HepG2 (cell line): Measurements from ENCODE around the gene FOXK2. TPM values are rescaled to one million over a fixed set of nuclear protein-coding genes. Genes with fewer than 3 reads are reported as not detected.

Experiments
- SOX6 ChIP-seq, 2 experiments: fragments of 450-650 bp in 1 of 2; sonication (generic) in 1 of 2; formaldehyde crosslinking in 1 of 2; IDR thresholded peaks; 2 replicates each; pipeline versions ENCODE4 v1.4.0 to v1.6.1; 2017 to 2020; ENCODE audit warnings: antibody characterized with exemption in 1 of 2, mild to moderate bottlenecking in 1 of 2, missing genetic modification reagents in 1 of 2
- ZBTB3 ChIP-seq: sonication (generic); formaldehyde crosslinking; IDR thresholded peaks from 2 replicates; pipeline ENCODE4 v1.4.0; 2020; ENCODE audit warnings: low read depth, mild to moderate bottlenecking, moderate library complexity, missing genetic modification reagents, borderline replicate concordance
- ZBTB7A ChIP-seq: sonication (generic); formaldehyde crosslinking; IDR thresholded peaks from 2 replicates; pipeline ENCODE4 v1.8.0; 2022; ENCODE audit warnings: mild to moderate bottlenecking, missing genetic modification reagents
- ZNF12 ChIP-seq: sonication (generic); formaldehyde crosslinking; IDR thresholded peaks from 2 replicates; pipeline ENCODE4 v1.5.0; 2020; ENCODE audit warnings: missing genetic modification reagents
- ZNF234 ChIP-seq: sonication (generic); formaldehyde crosslinking; conservative IDR thresholded peaks from 2 replicates; pipeline ENCODE4 v1.5.1; 2020; ENCODE audit warnings: mild to moderate bottlenecking, missing genetic modification reagents
- ZNF333 ChIP-seq: sonication (generic); formaldehyde crosslinking; IDR thresholded peaks from 2 replicates; pipeline ENCODE4 v1.4.0; 2020; ENCODE audit warnings: mild to moderate bottlenecking, missing genetic modification reagents, borderline replicate concordance
- ZNF567 ChIP-seq: sonication (generic); formaldehyde crosslinking; IDR thresholded peaks from 2 replicates; pipeline ENCODE4 v1.8.1; 2023; ENCODE audit warnings: mild to moderate bottlenecking, missing genetic modification reagents, borderline replicate concordance
- polyA plus RNA-seq, 8 experiments: library from polyadenylated mRNA; depleted of rRNA in 3 of 8; stranded (reverse) in 7 of 8; unstranded in 1 of 8; fragments of >200 nt; fragmentation: Illumina TruSeq in 4 of 8; extraction: Trizol in 4 of 8; gene quantifications; 2 replicates each; pipeline versions ENCODE4 v1.2.1 to v1.2.3, GENCODE V29; 2011 to 2016; ENCODE audit warnings: low read depth in 4 of 8, missing spikeins in 1 of 8, mixed read lengths in 1 of 8; ENCODE audit not compliant: insufficient read depth in 1 of 8
- total RNA-seq, 5 experiments: library from RNA; depleted of rRNA; stranded (reverse); fragments of >200 nt; fragmentation: Illumina TruSeq; extraction: Trizol; gene quantifications; 2 replicates each; pipeline ENCODE4 v1.2.3, GENCODE V29; 2016; ENCODE audit warnings: low read depth in 1 of 5
- TF ChIP-seq, protein P1 (sequence below): sonication (generic); formaldehyde crosslinking; IDR thresholded peaks from 2 replicates; pipeline ENCODE4 v1.4.0; 2020; ENCODE audit warnings: missing genetic modification reagents
- TF ChIP-seq, protein P2 (sequence below): sonication (generic); formaldehyde crosslinking; IDR thresholded peaks from 2 replicates; pipeline ENCODE4 v1.4.0; 2020; ENCODE audit warnings: missing genetic modification reagents
- TF ChIP-seq, protein P3 (sequence below), 2 experiments: fragments of 450-650 bp in 1 of 2; sonication (generic) in 1 of 2; formaldehyde crosslinking; IDR thresholded peaks; 2 replicates each; pipeline versions ENCODE4 v1.5.0 to v1.8.0; 2020 to 2022; ENCODE audit warnings: mild to moderate bottlenecking in 1 of 2, missing genetic modification reagents in 1 of 2
- TF ChIP-seq, protein P4 (sequence below): sonication (generic); formaldehyde crosslinking; IDR thresholded peaks from 2 replicates; pipeline ENCODE4 v1.9.0; 2021; ENCODE audit warnings: missing genetic modification reagents, borderline replicate concordance
- TF ChIP-seq, protein P5 (sequence below): sonication (generic); formaldehyde crosslinking; IDR thresholded peaks from 2 replicates; pipeline ENCODE4 v1.8.1; 2023; ENCODE audit warnings: mild to moderate bottlenecking, missing genetic modification reagents

The FOXK2 gene
- total and polyA plus RNA-seq, 2 of the 13 experiments (the other 11 are each of a cell fraction or from before 2014, with no cell fraction given): 67.1 to 67.2 TPM

DNA sequence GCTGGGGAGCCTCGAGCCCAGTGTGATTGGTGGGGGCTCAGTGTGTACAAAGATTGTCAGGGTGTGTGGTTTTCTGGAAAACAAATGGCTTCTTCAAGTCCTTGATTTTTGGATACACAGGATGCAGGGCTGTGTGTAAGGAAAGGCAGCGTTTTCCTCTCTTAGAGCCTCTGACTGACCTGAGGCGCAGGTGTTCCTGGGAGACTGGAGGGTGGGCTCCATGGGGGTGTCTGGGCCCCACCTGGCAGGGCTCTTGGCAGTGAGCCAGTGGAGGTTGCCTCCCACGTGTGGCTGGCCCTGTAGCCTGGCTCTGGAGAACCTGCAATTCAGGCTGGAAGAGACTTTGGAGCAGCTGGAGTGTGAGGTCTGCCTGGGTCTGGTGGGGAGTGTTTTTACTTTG lies 5.0 kb downstream of the FOXK2 start (continued):
- TF ChIP-seq, protein P1, sequence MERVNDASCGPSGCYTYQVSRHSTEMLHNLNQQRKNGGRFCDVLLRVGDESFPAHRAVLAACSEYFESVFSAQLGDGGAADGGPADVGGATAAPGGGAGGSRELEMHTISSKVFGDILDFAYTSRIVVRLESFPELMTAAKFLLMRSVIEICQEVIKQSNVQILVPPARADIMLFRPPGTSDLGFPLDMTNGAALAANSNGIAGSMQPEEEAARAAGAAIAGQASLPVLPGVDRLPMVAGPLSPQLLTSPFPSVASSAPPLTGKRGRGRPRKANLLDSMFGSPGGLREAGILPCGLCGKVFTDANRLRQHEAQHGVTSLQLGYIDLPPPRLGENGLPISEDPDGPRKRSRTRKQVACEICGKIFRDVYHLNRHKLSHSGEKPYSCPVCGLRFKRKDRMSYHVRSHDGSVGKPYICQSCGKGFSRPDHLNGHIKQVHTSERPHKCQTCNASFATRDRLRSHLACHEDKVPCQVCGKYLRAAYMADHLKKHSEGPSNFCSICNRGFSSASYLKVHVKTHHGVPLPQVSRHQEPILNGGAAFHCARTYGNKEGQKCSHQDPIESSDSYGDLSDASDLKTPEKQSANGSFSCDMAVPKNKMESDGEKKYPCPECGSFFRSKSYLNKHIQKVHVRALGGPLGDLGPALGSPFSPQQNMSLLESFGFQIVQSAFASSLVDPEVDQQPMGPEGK (CRISPR knock-in tag): peak; percentile 72
- TF ChIP-seq ZNF12 (no peak), ZNF234 (CRISPR knock-in tag) (no peak), ZNF333 (CRISPR knock-in tag) (0 out of 2 replicates have a peak, but pooled peaks have one; percentile 63), SOX6 (IDR thresholded peaks at IDR 0.05) (no peak), SOX6 (CRISPR knock-in tag; IDR thresholded peaks at IDR 0.05) (peak; percentile 38; the same call in 1 of the 2 replicates), ZBTB7A (CRISPR knock-in tag) (peak; percentile 75; the same call in 1 of the 2 replicates), ZBTB3 (no peak), ZNF567 (CRISPR knock-in tag) (0 out of 2 replicates have a peak, but pooled peaks have one; percentile 40)
- TF ChIP-seq, protein P2, sequence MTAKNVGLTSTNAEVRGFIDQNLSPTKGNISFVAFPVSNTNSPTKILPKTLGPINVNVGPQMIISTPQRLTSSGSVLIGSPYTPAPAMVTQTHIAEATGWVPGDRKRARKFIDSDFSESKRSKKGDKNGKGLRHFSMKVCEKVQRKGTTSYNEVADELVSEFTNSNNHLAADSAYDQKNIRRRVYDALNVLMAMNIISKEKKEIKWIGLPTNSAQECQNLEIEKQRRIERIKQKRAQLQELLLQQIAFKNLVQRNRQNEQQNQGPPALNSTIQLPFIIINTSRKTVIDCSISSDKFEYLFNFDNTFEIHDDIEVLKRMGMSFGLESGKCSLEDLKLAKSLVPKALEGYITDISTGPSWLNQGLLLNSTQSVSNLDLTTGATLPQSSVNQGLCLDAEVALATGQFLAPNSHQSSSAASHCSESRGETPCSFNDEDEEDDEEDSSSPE (CRISPR knock-in tag): no peak
- TF ChIP-seq, protein P3, sequence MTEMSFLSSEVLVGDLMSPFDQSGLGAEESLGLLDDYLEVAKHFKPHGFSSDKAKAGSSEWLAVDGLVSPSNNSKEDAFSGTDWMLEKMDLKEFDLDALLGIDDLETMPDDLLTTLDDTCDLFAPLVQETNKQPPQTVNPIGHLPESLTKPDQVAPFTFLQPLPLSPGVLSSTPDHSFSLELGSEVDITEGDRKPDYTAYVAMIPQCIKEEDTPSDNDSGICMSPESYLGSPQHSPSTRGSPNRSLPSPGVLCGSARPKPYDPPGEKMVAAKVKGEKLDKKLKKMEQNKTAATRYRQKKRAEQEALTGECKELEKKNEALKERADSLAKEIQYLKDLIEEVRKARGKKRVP (CRISPR knock-in tag; IDR thresholded peaks at IDR 0.05): no peak
- TF ChIP-seq, protein P4, sequence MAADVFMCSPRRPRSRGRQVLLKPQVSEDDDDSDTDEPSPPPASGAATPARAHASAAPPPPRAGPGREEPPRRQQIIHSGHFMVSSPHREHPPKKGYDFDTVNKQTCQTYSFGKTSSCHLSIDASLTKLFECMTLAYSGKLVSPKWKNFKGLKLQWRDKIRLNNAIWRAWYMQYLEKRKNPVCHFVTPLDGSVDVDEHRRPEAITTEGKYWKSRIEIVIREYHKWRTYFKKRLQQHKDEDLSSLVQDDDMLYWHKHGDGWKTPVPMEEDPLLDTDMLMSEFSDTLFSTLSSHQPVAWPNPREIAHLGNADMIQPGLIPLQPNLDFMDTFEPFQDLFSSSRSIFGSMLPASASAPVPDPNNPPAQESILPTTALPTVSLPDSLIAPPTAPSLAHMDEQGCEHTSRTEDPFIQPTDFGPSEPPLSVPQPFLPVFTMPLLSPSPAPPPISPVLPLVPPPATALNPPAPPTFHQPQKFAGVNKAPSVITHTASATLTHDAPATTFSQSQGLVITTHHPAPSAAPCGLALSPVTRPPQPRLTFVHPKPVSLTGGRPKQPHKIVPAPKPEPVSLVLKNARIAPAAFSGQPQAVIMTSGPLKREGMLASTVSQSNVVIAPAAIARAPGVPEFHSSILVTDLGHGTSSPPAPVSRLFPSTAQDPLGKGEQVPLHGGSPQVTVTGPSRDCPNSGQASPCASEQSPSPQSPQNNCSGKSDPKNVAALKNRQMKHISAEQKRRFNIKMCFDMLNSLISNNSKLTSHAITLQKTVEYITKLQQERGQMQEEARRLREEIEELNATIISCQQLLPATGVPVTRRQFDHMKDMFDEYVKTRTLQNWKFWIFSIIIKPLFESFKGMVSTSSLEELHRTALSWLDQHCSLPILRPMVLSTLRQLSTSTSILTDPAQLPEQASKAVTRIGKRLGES (CRISPR knock-in tag): no peak
- TF ChIP-seq, protein P5, sequence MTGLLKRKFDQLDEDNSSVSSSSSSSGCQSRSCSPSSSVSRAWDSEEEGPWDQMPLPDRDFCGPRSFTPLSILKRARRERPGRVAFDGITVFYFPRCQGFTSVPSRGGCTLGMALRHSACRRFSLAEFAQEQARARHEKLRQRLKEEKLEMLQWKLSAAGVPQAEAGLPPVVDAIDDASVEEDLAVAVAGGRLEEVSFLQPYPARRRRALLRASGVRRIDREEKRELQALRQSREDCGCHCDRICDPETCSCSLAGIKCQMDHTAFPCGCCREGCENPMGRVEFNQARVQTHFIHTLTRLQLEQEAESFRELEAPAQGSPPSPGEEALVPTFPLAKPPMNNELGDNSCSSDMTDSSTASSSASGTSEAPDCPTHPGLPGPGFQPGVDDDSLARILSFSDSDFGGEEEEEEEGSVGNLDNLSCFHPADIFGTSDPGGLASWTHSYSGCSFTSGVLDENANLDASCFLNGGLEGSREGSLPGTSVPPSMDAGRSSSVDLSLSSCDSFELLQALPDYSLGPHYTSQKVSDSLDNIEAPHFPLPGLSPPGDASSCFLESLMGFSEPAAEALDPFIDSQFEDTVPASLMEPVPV: no peak
